Tibial nerve (tissue), 3 donors: ENCODE results near the gene ID2.

Source experiments
- CTCF ChIP-seq, 5 experiments: fragments of 200-600 bp in 3 of 5; fragments of 450-650 bp in 2 of 5; sonication (generic) in 3 of 5; IDR thresholded peaks; one replicate each; pipeline ENCODE4 v1.5.1; 2016 to 2019; ENCODE audit warnings: antibody characterized with exemption in 5 of 5, mild to moderate bottlenecking in 3 of 5, moderate library complexity in 2 of 5
- POLR2A ChIP-seq, 2 donors: fragments of 450-650 bp; IDR thresholded peaks; one replicate each; pipeline ENCODE4 v1.6.1; 2017; ENCODE audit warnings: antibody characterized with exemption in 2 of 2, mild to moderate bottlenecking in 2 of 2, moderate library complexity in 2 of 2

DNA sequence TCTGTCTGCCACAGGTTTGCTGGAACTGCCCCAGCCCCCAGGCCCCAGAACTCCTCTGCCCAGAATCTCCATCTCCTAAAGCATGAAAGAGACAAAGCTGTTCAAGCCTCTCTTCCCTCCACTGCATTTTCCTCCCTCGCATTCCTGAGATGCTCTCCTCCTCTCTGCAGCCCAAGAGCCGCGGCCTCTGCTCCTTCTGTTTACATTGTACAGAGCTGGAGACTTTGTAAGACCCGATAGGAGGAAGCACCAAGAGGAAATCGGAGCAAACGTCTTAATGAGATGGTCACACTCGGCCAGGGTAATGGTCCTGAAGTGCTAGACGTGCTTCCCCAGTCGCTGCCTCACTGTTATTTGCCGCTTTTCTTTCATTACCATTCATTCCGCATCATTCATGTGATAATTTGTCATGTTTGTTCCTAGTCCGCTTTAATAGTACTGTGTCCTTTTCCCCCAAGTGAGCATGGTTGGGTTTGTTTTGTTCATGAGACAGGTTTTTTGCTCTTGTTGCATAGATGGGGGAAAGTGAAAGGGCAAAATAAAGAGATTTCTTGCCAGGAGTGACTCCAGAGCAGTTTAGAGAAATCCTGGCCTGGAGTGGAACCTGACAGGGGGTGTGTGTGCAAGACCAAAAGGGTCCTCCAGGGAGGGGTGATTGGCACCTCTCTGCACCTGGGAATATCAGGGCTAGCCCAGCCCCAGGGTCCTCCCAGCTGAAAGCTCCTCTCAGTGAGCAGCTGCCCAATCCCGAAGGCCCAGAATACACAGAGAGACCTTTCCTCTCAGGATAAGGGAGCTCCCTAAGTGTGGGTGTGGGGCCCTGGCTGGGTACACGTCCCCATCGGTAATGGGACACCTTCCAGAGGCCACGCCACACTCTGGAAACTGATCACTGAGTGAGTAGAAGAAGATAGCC, 44.9 kb upstream of the ID2 start:
- no peak for TF ChIP-seq CTCF (IDR thresholded peaks at IDR 0.05)
- no peak for TF ChIP-seq POLR2A (IDR thresholded peaks at IDR 0.05)
